Esophagus squamous epithelium (tissue), 5 donors: ENCODE data around the gene BAHD1. TPM values are rescaled to one million over a fixed set of nuclear protein-coding genes. Genes with fewer than 3 reads are reported as not detected.

Experiments
- DNase-seq: peaks from one replicate; lab custom pipeline; 2025; lab: John Stamatoyannopoulos, UW
- H3K27ac ChIP-seq, 4 donors: fragments of 200-600 bp; sonication (generic); one replicate each; pipeline ENCODE4 v1.5.1; 2016 to 2019; ENCODE audit warnings: mild to moderate bottlenecking in 1 of 4
- H3K27me3 ChIP-seq, 4 donors: fragments of 200-600 bp; sonication (generic); 1 replicate in 3 of 4; 2 replicates in 1 of 4; pipeline versions ENCODE4 v1.5.1 to v1.6.0; 2017 to 2021; ENCODE audit warnings: antibody characterized with exemption in 1 of 4
- H3K36me3 ChIP-seq, 3 donors: fragments of 200-600 bp; sonication (generic); one replicate each; pipeline ENCODE4 v1.5.1; 2016 to 2019
- H3K4me1 ChIP-seq, 3 donors: fragments of 200-600 bp; sonication (generic); one replicate each; pipeline ENCODE4 v1.5.1; 2017 to 2019
- H3K4me3 ChIP-seq, 4 donors: fragments of 200-600 bp; sonication (generic); 1 replicate in 3 of 4; 2 replicates in 1 of 4; pipeline ENCODE4 v1.5.1; 2016 to 2019; ENCODE audit warnings: mild to moderate bottlenecking in 2 of 4, moderate library complexity in 1 of 4
- H3K9me3 ChIP-seq, 3 donors: fragments of 200-600 bp; sonication (generic); one replicate each; pipeline ENCODE4 v1.5.1; 2016 to 2019
- CTCF ChIP-seq, 6 experiments: fragments of 450-650 bp in 4 of 6; fragments of 200-600 bp in 2 of 6; sonication (generic) in 2 of 6; IDR thresholded peaks; one replicate each; pipeline ENCODE4 v1.5.1; 2016 to 2019; ENCODE audit warnings: antibody characterized with exemption in 6 of 6, mild to moderate bottlenecking in 4 of 6, moderate library complexity in 4 of 6
- POLR2A ChIP-seq, 4 donors: fragments of 450-650 bp; IDR thresholded peaks; one replicate each; pipeline ENCODE4 v1.6.1; 2017; ENCODE audit warnings: antibody characterized with exemption in 4 of 4, mild to moderate bottlenecking in 4 of 4, moderate library complexity in 3 of 4
- WGBS, 2 donors: methylation state at CpG; one replicate each; pipeline ENCODE4 v1.1.5; 2018; 5-methylcytosine and 5-hydroxymethylcytosine counted together
- intact Hi-C: fragments of 100-400 bp; cut with DNase I; formaldehyde crosslinking; loops from one replicate; pipeline ENCODE4 v1.15.0; 2022
- total RNA-seq, 4 donors: library from RNA; depleted of rRNA; stranded (reverse); fragments of >200 nt; gene quantifications; one replicate each; pipeline ENCODE4 v1.1.0, GENCODE V29; 2016
- donor health status: DM: yes; HTN: yes; CAD: no.

BAHD1 gene
- total RNA-seq, 4 donors from 2014 or later = 6.0 to 13.1 (median 9.8) TPM

- no peak for TF ChIP-seq CTCF (IDR thresholded peaks at IDR 0.05)
- no peak for TF ChIP-seq POLR2A (IDR thresholded peaks at IDR 0.05)
- H3K4me3 ChIP-seq = no peak overlapping the region
- peaks cover 0 to 29% (median 0%) of the 10 kb centered on the region in 4 donors for H3K27me3 ChIP-seq
- DNase-seq = no peak
- H3K27ac ChIP-seq = no peak overlapping the region
- H3K36me3 ChIP-seq = no peaks in the 10 kb centered on the region
- WGBS, 2 donors = 33 to 55% methylated on average over 5 of the region's 5 CpGs
- intact Hi-C loops = no loop called here
- H3K4me1 ChIP-seq = no peaks in the 10 kb centered on the region
- H3K9me3 ChIP-seq = no peaks in the 10 kb centered on the region
Measured at GRCh38 chr15:40498418-40498817, 57.7 kb downstream of the BAHD1 start.

- Histone ChIP-seq H3K9me3 (no peaks in the 10 kb centered on the region), H3K4me1 (no peaks in the 10 kb centered on the region), H3K27me3 (peaks cover 0 to 34% (median 0%) of the 10 kb centered on the region in 4 donors), H3K36me3 (no peaks in the 10 kb centered on the region), H3K27ac (no peak overlapping the region), H3K4me3 (no peak overlapping the region)
- DNase-seq = no peak
- WGBS, 2 donors = 72% methylated on average over 4 of the region's 4 CpGs
- no peak for TF ChIP-seq POLR2A (IDR thresholded peaks at IDR 0.05)
- TF ChIP-seq CTCF (IDR thresholded peaks at IDR 0.05) = no peak
- intact Hi-C loops = no loop called here
Measured at GRCh38 chr15:40498891-40499290, 58.1 kb downstream of the BAHD1 start.

- Histone ChIP-seq H3K4me3 (no peak overlapping the region), H3K4me1 (no peaks in the 10 kb centered on the region), H3K27me3 (peaks cover 0 to 38% (median 0%) of the 10 kb centered on the region in 4 donors), H3K27ac (no peak overlapping the region), H3K36me3 (no peaks in the 10 kb centered on the region), H3K9me3 (no peaks in the 10 kb centered on the region)
- intact Hi-C loops = no loop called here
- TF ChIP-seq POLR2A (IDR thresholded peaks at IDR 0.05) = no peak
- no peak for TF ChIP-seq CTCF (IDR thresholded peaks at IDR 0.05)
- DNase-seq = no peak
- 55 to 67% methylated on average over 2 to 4 of the region's 4 CpGs for whole genome bisulfite sequencing, 2 donors
Measured at GRCh38 chr15:40499931-40500330, 59.2 kb downstream of the BAHD1 start.

- no peak for DNase-seq
- H3K36me3 ChIP-seq = no peaks in the 10 kb centered on the region
- H3K9me3 ChIP-seq = no peaks in the 10 kb centered on the region
- H3K27me3 ChIP-seq = peaks cover 0 to 36% (median 0%) of the 10 kb centered on the region in 4 donors
- no peak for TF ChIP-seq POLR2A (IDR thresholded peaks at IDR 0.05)
- TF ChIP-seq CTCF (IDR thresholded peaks at IDR 0.05) = no peak
- 46 to 63% methylated on average over 4 of the region's 4 CpGs for WGBS, 2 donors
- H3K4me3 ChIP-seq = no peak overlapping the region
- no peaks in the 10 kb centered on the region for H3K4me1 ChIP-seq
- intact Hi-C loops = no loop called here
- no peak overlapping the region for H3K27ac ChIP-seq
Measured at GRCh38 chr15:40500568-40501330, 60.0 kb downstream of the BAHD1 start.

GRCh38 chr15:40501487-40501886 lies 60.7 kb downstream of the BAHD1 start:
- Histone ChIP-seq H3K4me3 (no peak overlapping the region), H3K4me1 (no peaks in the 10 kb centered on the region), H3K9me3 (no peaks in the 10 kb centered on the region), H3K27ac (no peak overlapping the region), H3K27me3 (peaks cover 0 to 35% (median 0%) of the 10 kb centered on the region in 4 donors), H3K36me3 (no peaks in the 10 kb centered on the region)
- no peak for DNase-seq
- TF ChIP-seq CTCF (IDR thresholded peaks at IDR 0.05) (no peak), POLR2A (IDR thresholded peaks at IDR 0.05) (no peak)
- intact Hi-C loops = no loop called here
- 52 to 62% methylated on average over 5 to 6 of the region's 6 CpGs for WGBS, 2 donors
